Measurements from ENCODE around the gene NRCAM. TPM values are rescaled to one million over a fixed set of nuclear protein-coding genes. Genes with fewer than 3 reads are reported as not detected.

NRCAM gene
- polyA plus RNA-seq, 3 donors: not detected

DNA sequence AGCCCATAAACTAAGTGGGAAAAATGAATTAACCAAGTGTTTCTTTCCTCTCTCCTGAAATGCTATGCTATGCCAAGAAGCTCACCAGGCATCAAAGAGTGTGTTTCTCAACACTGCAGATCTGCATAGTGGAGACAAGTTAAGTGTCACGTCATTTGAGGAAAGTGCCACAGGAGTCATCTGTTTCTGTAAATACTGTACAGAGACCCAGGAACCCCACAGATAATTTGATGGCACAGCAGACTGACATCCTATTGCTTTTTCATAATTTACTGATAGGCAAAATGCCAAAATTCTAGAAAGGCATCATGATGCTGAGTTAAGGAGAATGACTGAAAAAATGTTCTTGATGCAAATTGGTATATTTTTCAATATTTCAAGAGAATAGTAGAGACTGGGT is 124.3 kb downstream of the NRCAM start:
- no peak overlapping the region for H3K4me3 ChIP-seq (replicated peaks in 1 of 3; ENCODE audit: low read depth in 2 of 3, low read length in 3 of 3)
- peaks cover 0 to 2% (median 0%) of the 10 kb centered on the region in 3 donors for H3K27me3 Mint-ChIP-seq (ENCODE audit: low read depth in 3 of 3)
- H3K27ac Mint-ChIP-seq: no peak overlapping the region
- DNase-seq: no peak
- 100% methylated on average over 1 of the region's 1 CpG for WGBS (ENCODE audit: insufficient coverage)
- H2AFZ ChIP-seq (ENCODE audit: insufficient read depth, low read depth, low read length, poor library complexity, severe bottlenecking): no peak overlapping the region
- no peaks in the 10 kb centered on the region for H3K27me3 ChIP-seq (ENCODE audit: control insufficient read depth in 2 of 2, insufficient read depth in 2 of 2, low read length in 2 of 2)
- no peaks in the 10 kb centered on the region for H3K36me3 ChIP-seq (replicated peaks in 1 of 2; ENCODE audit: control insufficient read depth in 1 of 2, insufficient read depth in 2 of 2, low read length in 2 of 2)
- H3K4me2 ChIP-seq (replicated peaks; ENCODE audit: extremely low read depth, low read length, poor library complexity, severe bottlenecking): no peak overlapping the region
- H3K27ac ChIP-seq (ENCODE audit: low read depth in 1 of 2, low read length in 2 of 2): no peak overlapping the region
- H3K4me1 Mint-ChIP-seq: peaks cover 6% of the 10 kb centered on the region
- no peaks in the 10 kb centered on the region for H3K79me2 ChIP-seq (ENCODE audit: insufficient read depth, low read length)
- H3K9ac ChIP-seq (ENCODE audit: insufficient read depth, low read length, poor library complexity, severe bottlenecking): no peak overlapping the region
- H3K9me3 Mint-ChIP-seq: peaks cover 0 to 2% (median 0%) of the 10 kb centered on the region in 7 donors
- H3K4me3 Mint-ChIP-seq: no peak overlapping the region
- no peaks in the 10 kb centered on the region for H4K20me1 ChIP-seq (ENCODE audit: insufficient read depth, low read length)
- H3K9me3 ChIP-seq (replicated peaks in 1 of 2; ENCODE audit: control insufficient read depth in 1 of 2, insufficient read depth in 1 of 2, low read length in 2 of 2): no peaks in the 10 kb centered on the region
- intact Hi-C loops (cut with micrococcal nuclease): no loop called here
- TF ChIP-seq, protein P1, sequence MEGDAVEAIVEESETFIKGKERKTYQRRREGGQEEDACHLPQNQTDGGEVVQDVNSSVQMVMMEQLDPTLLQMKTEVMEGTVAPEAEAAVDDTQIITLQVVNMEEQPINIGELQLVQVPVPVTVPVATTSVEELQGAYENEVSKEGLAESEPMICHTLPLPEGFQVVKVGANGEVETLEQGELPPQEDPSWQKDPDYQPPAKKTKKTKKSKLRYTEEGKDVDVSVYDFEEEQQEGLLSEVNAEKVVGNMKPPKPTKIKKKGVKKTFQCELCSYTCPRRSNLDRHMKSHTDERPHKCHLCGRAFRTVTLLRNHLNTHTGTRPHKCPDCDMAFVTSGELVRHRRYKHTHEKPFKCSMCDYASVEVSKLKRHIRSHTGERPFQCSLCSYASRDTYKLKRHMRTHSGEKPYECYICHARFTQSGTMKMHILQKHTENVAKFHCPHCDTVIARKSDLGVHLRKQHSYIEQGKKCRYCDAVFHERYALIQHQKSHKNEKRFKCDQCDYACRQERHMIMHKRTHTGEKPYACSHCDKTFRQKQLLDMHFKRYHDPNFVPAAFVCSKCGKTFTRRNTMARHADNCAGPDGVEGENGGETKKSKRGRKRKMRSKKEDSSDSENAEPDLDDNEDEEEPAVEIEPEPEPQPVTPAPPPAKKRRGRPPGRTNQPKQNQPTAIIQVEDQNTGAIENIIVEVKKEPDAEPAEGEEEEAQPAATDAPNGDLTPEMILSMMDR (IDR thresholded peaks at IDR 0.05): no peak
- H3K36me3 Mint-ChIP-seq: no peaks in the 10 kb centered on the region
- no peaks in the 10 kb centered on the region for H3K4me1 ChIP-seq (ENCODE audit: control insufficient read depth in 1 of 2, insufficient read depth in 2 of 2, low read length in 2 of 2)

DNA sequence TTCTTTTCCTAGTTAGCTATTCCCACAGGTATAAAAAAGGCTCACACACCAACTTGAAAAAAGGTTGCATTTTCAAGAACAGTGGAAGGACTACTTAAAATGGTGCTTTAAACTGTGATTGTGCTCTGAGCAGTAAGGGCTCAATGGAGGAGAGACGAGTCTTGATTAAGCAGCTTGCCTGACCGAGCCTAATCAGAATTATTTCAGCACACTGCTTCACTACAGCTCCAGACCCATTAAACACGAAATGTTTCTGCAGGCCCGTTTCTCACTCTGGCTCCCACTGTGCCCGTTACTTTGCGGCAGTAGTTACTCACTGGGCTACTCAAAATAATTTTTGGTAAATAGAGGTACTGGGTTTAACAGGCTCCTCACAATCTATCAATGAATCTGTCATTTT is 126.0 kb downstream of the NRCAM start:
- no peak overlapping the region for H3K27ac ChIP-seq (ENCODE audit: low read depth in 1 of 2, low read length in 2 of 2)
- no peaks in the 10 kb centered on the region for H3K79me2 ChIP-seq (ENCODE audit: insufficient read depth, low read length)
- H3K4me3 ChIP-seq (replicated peaks in 1 of 3; ENCODE audit: low read depth in 2 of 3, low read length in 3 of 3): no peak overlapping the region
- no peak overlapping the region for H3K4me2 ChIP-seq (replicated peaks; ENCODE audit: extremely low read depth, low read length, poor library complexity, severe bottlenecking)
- Mint-ChIP-seq H3K27me3 (ENCODE audit: low read depth in 3 of 3) (peaks cover 0 to 2% (median 0%) of the 10 kb centered on the region in 3 donors), H3K4me1 (peaks cover 6% of the 10 kb centered on the region), H3K4me3 (no peak overlapping the region), H3K36me3 (no peaks in the 10 kb centered on the region), H3K9me3 (peaks cover 0 to 2% (median 0%) of the 10 kb centered on the region in 7 donors), H3K27ac (no peak overlapping the region)
- TF ChIP-seq, protein P1 (IDR thresholded peaks at IDR 0.05): no peak
- no peaks in the 10 kb centered on the region for H3K4me1 ChIP-seq (ENCODE audit: control insufficient read depth in 1 of 2, insufficient read depth in 2 of 2, low read length in 2 of 2)
- H3K9ac ChIP-seq (ENCODE audit: insufficient read depth, low read length, poor library complexity, severe bottlenecking): no peak overlapping the region
- DNase-seq: no peak
- intact Hi-C loops (cut with micrococcal nuclease): no loop called here
- no peak overlapping the region for H2AFZ ChIP-seq (ENCODE audit: insufficient read depth, low read depth, low read length, poor library complexity, severe bottlenecking)
- H3K27me3 ChIP-seq (ENCODE audit: control insufficient read depth in 2 of 2, insufficient read depth in 2 of 2, low read length in 2 of 2): no peaks in the 10 kb centered on the region
- WGBS (ENCODE audit: insufficient coverage): no CpG with 5 or more reads among the region's 6 CpGs
- H3K9me3 ChIP-seq (replicated peaks in 1 of 2; ENCODE audit: control insufficient read depth in 1 of 2, insufficient read depth in 1 of 2, low read length in 2 of 2): no peaks in the 10 kb centered on the region
- H4K20me1 ChIP-seq (ENCODE audit: insufficient read depth, low read length): no peaks in the 10 kb centered on the region
- H3K36me3 ChIP-seq (replicated peaks in 1 of 2; ENCODE audit: control insufficient read depth in 1 of 2, insufficient read depth in 2 of 2, low read length in 2 of 2): no peaks in the 10 kb centered on the region

Data from CD14-positive monocyte (primary cell).